HG02798 (cell line): ENCODE data around the gene GTPBP8.
A peak's percentile ranks its signal among the peaks of the same experiment; 100 is the strongest.

ENCODE experiments used
- ATAC-seq: cut with Tn5 transposase; IDR thresholded peaks from one replicate; pipeline ENCODE4 v1.9.1; 2021; ENCODE audit warnings: mild to moderate bottlenecking; ENCODE audit not compliant: unreplicated experiment, poor library complexity

GTPBP8 gene

GRCh38 chr3:113051302-113051711, 60.5 kb downstream of the GTPBP8 start:
- ATAC-seq = peak; percentile 98
